H1 (cell line): ENCODE results near the gene ME3.

Experiments used
- CHD1 ChIP-seq: IDR thresholded peaks from 2 replicates; pipeline ENCODE4 v1.6.1; 2012; ENCODE audit warnings: low read depth, low read length, improper control_type of control experiment
- EP300 ChIP-seq, 2 experiments: IDR thresholded peaks; 1 replicate in 1 of 2; 2 replicates in 1 of 2; pipeline ENCODE4 v1.6.1; 2011 to 2012; ENCODE audit warnings: low read depth in 2 of 2, low read length in 2 of 2, mild to moderate bottlenecking in 2 of 2, borderline replicate concordance in 1 of 2, inconsistent platforms in 1 of 2, moderate library complexity in 1 of 2
- EZH2 ChIP-seq: fragments of 200-600 bp; sonication (generic); IDR thresholded peaks from 2 replicates; pipeline ENCODE4 v1.7.1; 2012; ENCODE audit warnings: low read depth, mild to moderate bottlenecking, moderate library complexity, low read length, inconsistent platforms; ENCODE audit not compliant: severe bottlenecking
- JUND ChIP-seq: IDR thresholded peaks from 2 replicates; pipeline ENCODE4 v1.6.1; 2011; ENCODE audit warnings: mild to moderate bottlenecking, improper control_type of control experiment, low read length
- KDM1A ChIP-seq: fragments of 200-600, 300-600 bp; sonication (generic); IDR thresholded peaks from 2 replicates; pipeline ENCODE4 v1.7.1; 2016; ENCODE audit warnings: mild to moderate bottlenecking, low read length, borderline replicate concordance
- POLR2A ChIP-seq, 2 experiments: IDR thresholded peaks; 1 replicate in 1 of 2; 2 replicates in 1 of 2; pipeline ENCODE4 v1.6.1; 2011; ENCODE audit warnings: low read depth in 2 of 2, low read length in 2 of 2, mild to moderate bottlenecking in 2 of 2; ENCODE audit errors: control extremely low read depth in 1 of 2
- RAD21 ChIP-seq, 2 experiments: IDR thresholded peaks in 1 of 2; conservative IDR thresholded peaks in 1 of 2; 2 replicates each; pipeline ENCODE4 v1.6.1; 2011; ENCODE audit warnings: low read depth in 2 of 2, low read length in 2 of 2, improper control_type of control experiment in 1 of 2, inconsistent platforms in 1 of 2, mild to moderate bottlenecking in 1 of 2, moderate library complexity in 1 of 2
- RNF2 ChIP-seq: fragments of 200-900, 300-1000 bp; sonication (generic); IDR thresholded peaks from 2 replicates; pipeline ENCODE4 v1.7.1; 2016; ENCODE audit warnings: borderline replicate concordance, low read depth, mild to moderate bottlenecking, antibody characterized with exemption, low read length; ENCODE audit not compliant: poor library complexity, severe bottlenecking; ENCODE audit errors: missing control alignments
- RXRA ChIP-seq: IDR thresholded peaks from 2 replicates; pipeline ENCODE4 v1.6.1; 2011; ENCODE audit warnings: low read depth, mild to moderate bottlenecking, low read length, moderate library complexity; ENCODE audit not compliant: insufficient read depth
- SIN3A ChIP-seq, 2 experiments: IDR thresholded peaks in 1 of 2; conservative IDR thresholded peaks in 1 of 2; 2 replicates each; pipeline ENCODE4 v1.6.1; 2011 to 2012; ENCODE audit warnings: low read length in 2 of 2, improper control_type of control experiment in 1 of 2, low read depth in 1 of 2, mild to moderate bottlenecking in 1 of 2
- SIRT6 ChIP-seq: IDR thresholded peaks from one replicate; pipeline ENCODE4 v1.7.1; 2012; ENCODE audit warnings: low read length, inconsistent platforms
- SP1 ChIP-seq: IDR thresholded peaks from 2 replicates; pipeline ENCODE4 v1.6.1; 2011; ENCODE audit warnings: low read depth, low read length
- TF ChIP-seq, protein P1 (sequence below), 3 experiments: IDR thresholded peaks; 1 replicate in 2 of 3; 2 replicates in 1 of 3; pipeline versions ENCODE4 v1.5.1 to v1.6.1; 2011; ENCODE audit warnings: low read length in 3 of 3, mild to moderate bottlenecking in 3 of 3, inconsistent platforms in 2 of 3, low read depth in 1 of 3, moderate library complexity in 1 of 3; ENCODE audit not compliant: insufficient read depth in 1 of 3; ENCODE audit errors: control extremely low read depth in 1 of 3

DNA sequence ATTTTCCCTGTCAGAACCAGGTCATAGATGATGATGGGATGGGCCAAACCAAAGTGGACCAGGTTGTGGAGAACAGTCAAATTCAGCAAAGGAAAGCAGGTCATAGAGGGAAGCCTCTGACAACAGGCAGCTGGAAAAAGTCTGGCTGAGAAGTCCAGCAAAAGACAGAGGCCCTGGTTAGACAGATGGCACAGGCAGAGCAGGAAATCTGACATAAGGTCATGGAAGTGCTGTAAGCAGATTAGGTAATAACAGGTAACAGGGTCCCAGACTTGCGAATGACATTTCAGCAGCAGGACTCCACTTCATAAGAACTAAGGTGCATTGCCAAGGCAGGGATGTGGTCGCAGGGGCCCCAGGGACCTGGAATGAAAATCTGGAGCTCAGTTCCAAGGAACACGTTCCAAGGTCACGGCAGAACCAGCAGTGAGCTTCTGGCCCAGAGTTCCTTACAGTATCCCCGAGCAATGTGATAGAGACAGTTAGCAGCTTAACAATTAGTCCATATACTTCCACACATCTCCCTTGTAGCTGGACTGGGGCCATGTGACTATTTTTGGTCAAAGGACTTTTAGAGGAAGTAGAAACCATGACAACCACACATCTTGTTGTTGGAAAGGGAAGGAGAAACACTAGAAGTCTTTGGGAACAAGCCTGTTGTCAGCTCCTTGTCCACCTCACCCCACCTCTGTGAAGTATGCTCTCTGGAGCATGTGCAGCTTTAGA lies 75.4 kb downstream of the ME3 start:
- TF ChIP-seq EZH2 (no peak), EP300 (IDR thresholded peaks at IDR 0.05; ENCODE audit: borderline replicate concordance in 1 of 2, low read depth in 2 of 2, low read length in 2 of 2) (no peak), SP1 (no peak), RAD21 (IDR thresholded peaks at IDR 0.05 in 1 of 2, conservative IDR thresholded peaks at IDR 0.05 in 1 of 2; ENCODE audit: low read depth in 2 of 2, low read length in 2 of 2) (no peak), RXRA (no peak), POLR2A (IDR thresholded peaks at IDR 0.05; ENCODE audit: control extremely low read depth in 1 of 2, low read depth in 2 of 2, low read length in 2 of 2) (no peak), KDM1A (no peak), RNF2 (no peak), SIRT6 (no peak), SIN3A (conservative IDR thresholded peaks at IDR 0.05 in 1 of 2, IDR thresholded peaks at IDR 0.05 in 1 of 2; ENCODE audit: low read depth in 1 of 2, low read length in 2 of 2) (no peak), JUND (no peak), CHD1 (no peak)
- TF ChIP-seq, protein P1, sequence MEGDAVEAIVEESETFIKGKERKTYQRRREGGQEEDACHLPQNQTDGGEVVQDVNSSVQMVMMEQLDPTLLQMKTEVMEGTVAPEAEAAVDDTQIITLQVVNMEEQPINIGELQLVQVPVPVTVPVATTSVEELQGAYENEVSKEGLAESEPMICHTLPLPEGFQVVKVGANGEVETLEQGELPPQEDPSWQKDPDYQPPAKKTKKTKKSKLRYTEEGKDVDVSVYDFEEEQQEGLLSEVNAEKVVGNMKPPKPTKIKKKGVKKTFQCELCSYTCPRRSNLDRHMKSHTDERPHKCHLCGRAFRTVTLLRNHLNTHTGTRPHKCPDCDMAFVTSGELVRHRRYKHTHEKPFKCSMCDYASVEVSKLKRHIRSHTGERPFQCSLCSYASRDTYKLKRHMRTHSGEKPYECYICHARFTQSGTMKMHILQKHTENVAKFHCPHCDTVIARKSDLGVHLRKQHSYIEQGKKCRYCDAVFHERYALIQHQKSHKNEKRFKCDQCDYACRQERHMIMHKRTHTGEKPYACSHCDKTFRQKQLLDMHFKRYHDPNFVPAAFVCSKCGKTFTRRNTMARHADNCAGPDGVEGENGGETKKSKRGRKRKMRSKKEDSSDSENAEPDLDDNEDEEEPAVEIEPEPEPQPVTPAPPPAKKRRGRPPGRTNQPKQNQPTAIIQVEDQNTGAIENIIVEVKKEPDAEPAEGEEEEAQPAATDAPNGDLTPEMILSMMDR (IDR thresholded peaks at IDR 0.05; ENCODE audit: control extremely low read depth in 1 of 3, insufficient read depth in 1 of 3, low read depth in 1 of 3, low read length in 3 of 3): no peak
